Karpas-422 (cell line): ENCODE results near the gene GLS2. TPM values are rescaled to one million over a fixed set of nuclear protein-coding genes. Genes with fewer than 3 reads are reported as not detected.

Source experiments
- total RNA-seq: library from RNA; depleted of rRNA; stranded (reverse); fragments of >200 nt; shearing (Covaris generic); gene quantifications from 2 replicates; pipeline ENCODE4 v1.2.3, GENCODE V29; 2014; ENCODE audit warnings: low replicate concordance; rRNA removed

GLS2 gene
- total RNA-seq, 1 experiment from 2014 or later = not detected

Other genes with a start within 250 kb of the GLS2 start
- 14.3 and 18.2 TPM in 2 replicates for gene ANKRD52, start 229.8 kb downstream of the GLS2 start, total RNA-seq
- 32.7 and 38.9 TPM in 2 replicates for gene COQ10A, start 221.2 kb downstream of the GLS2 start, total RNA-seq
- 80.4 and 158 TPM in 2 replicates for gene CS, start 187.8 kb downstream of the GLS2 start, total RNA-seq
- gene CNPY2, start 172.2 kb downstream of the GLS2 start, total RNA-seq = 85.1 and 107 TPM in 2 replicates
- gene PAN2, start 154.2 kb downstream of the GLS2 start, total RNA-seq = 72.3 and 74.3 TPM in 2 replicates
- gene IL23A, start 149.3 kb downstream of the GLS2 start, total RNA-seq = 5.9 and 8.1 TPM in 2 replicates
- 86.1 and 93.5 TPM in 2 replicates for gene STAT2, start 128.1 kb downstream of the GLS2 start, total RNA-seq
- not detected in 2 replicates for gene APOF, start 125.3 kb downstream of the GLS2 start, total RNA-seq
- 12.5 and 14.9 TPM in 2 replicates for gene TIMELESS, start 38.7 kb downstream of the GLS2 start, total RNA-seq
- gene MIP, start 33.5 kb downstream of the GLS2 start, total RNA-seq = not detected in 2 replicates
- gene SPRYD4, start 19.6 kb downstream of the GLS2 start, total RNA-seq = 3.4 and 4.6 TPM in 2 replicates
- gene RBMS2, start 33.7 kb upstream of the GLS2 start, total RNA-seq = 0.54 and 3.7 TPM in 2 replicates
- gene BAZ2A, start 142.2 kb upstream of the GLS2 start, total RNA-seq = 43.1 and 48.7 TPM in 2 replicates
- gene ATP5F1B, start 157.8 kb upstream of the GLS2 start, total RNA-seq = 520 and 674 TPM in 2 replicates
- 49.4 and 126 TPM in 2 replicates for gene PTGES3, start 200.1 kb upstream of the GLS2 start, total RNA-seq
- gene NACA, start 237.1 kb upstream of the GLS2 start, total RNA-seq = 1,908 and 2,309 TPM in 2 replicates